Bone marrow (tissue), 2 donors: ENCODE results near the gene ACAA1.
"Not testable (repeated sequence)": the region's sequence is repeated elsewhere in the genome, so short reads cannot be mapped to it uniquely, and the experiment has no call there.

Experiments
- DNase-seq, 2 donors: peaks; one replicate each; lab custom pipeline; 2025; lab: John Stamatoyannopoulos, UW

Gene ACAA1

GRCh38 chr3:38101811-38102443 is 35.0 kb downstream of the ACAA1 start:
- DNase-seq = no peak

GRCh38 chr3:38100498-38100897 is 36.4 kb downstream of the ACAA1 start:
- DNase-seq = no peak

- no peak for DNase-seq
Observed at GRCh38 chr3:38099518-38099917, 37.4 kb downstream of the ACAA1 start.

- no peak for DNase-seq
Observed at GRCh38 chr3:38098376-38098723, 38.6 kb downstream of the ACAA1 start.

GRCh38 chr3:38097446-38098375 is 39.2 kb downstream of the ACAA1 start:
- DNase-seq = no peak

- DNase-seq = no peak
Observed at GRCh38 chr3:38095669-38096483, 41.1 kb downstream of the ACAA1 start.

GRCh38 chr3:38094999-38095398 is 41.9 kb downstream of the ACAA1 start:
- no peak for DNase-seq

GRCh38 chr3:38090453-38090852 is 46.5 kb downstream of the ACAA1 start:
- DNase-seq = no peak

GRCh38 chr3:38089163-38089562 is 47.8 kb downstream of the ACAA1 start:
- no peak for DNase-seq

- DNase-seq = no peak
Observed at GRCh38 chr3:38088126-38089078, 48.5 kb downstream of the ACAA1 start.

- DNase-seq = not testable (repeated sequence)
Observed at GRCh38 chr3:38087278-38087677, 49.6 kb downstream of the ACAA1 start.

- no peak for DNase-seq
Observed at GRCh38 chr3:38086496-38086895, 50.4 kb downstream of the ACAA1 start.

- DNase-seq = no peak
Observed at GRCh38 chr3:38085943-38086324, 51.0 kb downstream of the ACAA1 start.

GRCh38 chr3:38085311-38085942 is 51.5 kb downstream of the ACAA1 start:
- no peak for DNase-seq

- DNase-seq = no peak
Observed at GRCh38 chr3:38084334-38085310, 52.3 kb downstream of the ACAA1 start.

GRCh38 chr3:38083871-38084333 is 53.0 kb downstream of the ACAA1 start:
- DNase-seq = no peak

- not testable (repeated sequence) for DNase-seq
Observed at GRCh38 chr3:38083254-38083653, 53.7 kb downstream of the ACAA1 start.

- DNase-seq = not testable (repeated sequence)
Observed at GRCh38 chr3:38082296-38082695, 54.6 kb downstream of the ACAA1 start.

GRCh38 chr3:38077073-38077472 is 59.9 kb downstream of the ACAA1 start:
- DNase-seq = not testable (repeated sequence)
